ENCODE measurements around the gene TAS2R4.
"Not testable (repeated sequence)": the region's sequence is repeated elsewhere in the genome, so short reads cannot be mapped to it uniquely, and the experiment has no call there.

GRCh38 chr7:141770083-141770583 is 6.3 kb upstream of the TAS2R4 start:
- TF ChIP-seq, protein P1, sequence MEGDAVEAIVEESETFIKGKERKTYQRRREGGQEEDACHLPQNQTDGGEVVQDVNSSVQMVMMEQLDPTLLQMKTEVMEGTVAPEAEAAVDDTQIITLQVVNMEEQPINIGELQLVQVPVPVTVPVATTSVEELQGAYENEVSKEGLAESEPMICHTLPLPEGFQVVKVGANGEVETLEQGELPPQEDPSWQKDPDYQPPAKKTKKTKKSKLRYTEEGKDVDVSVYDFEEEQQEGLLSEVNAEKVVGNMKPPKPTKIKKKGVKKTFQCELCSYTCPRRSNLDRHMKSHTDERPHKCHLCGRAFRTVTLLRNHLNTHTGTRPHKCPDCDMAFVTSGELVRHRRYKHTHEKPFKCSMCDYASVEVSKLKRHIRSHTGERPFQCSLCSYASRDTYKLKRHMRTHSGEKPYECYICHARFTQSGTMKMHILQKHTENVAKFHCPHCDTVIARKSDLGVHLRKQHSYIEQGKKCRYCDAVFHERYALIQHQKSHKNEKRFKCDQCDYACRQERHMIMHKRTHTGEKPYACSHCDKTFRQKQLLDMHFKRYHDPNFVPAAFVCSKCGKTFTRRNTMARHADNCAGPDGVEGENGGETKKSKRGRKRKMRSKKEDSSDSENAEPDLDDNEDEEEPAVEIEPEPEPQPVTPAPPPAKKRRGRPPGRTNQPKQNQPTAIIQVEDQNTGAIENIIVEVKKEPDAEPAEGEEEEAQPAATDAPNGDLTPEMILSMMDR (optimal IDR thresholded peaks at IDR 0.05 in 1 of 3, IDR thresholded peaks at IDR 0.05 in 1 of 3, conservative IDR thresholded peaks at IDR 0.05 in 1 of 3; ENCODE audit: extremely low read depth in 1 of 3, insufficient read depth in 2 of 3, low read length in 3 of 3), result not testable (repeated sequence)
- TF ChIP-seq EZH2 (IDR thresholded peaks at IDR 0.05; ENCODE audit: low read length), result not testable (repeated sequence)

Data from keratinocyte (primary cell).